Measurements from ENCODE around the gene NPHS1.

Gene NPHS1

GRCh38 chr19:35784503-35785338, 67.6 kb downstream of the NPHS1 start:
- no peaks in the 10 kb centered on the region for H3K9me3 ChIP-seq (ENCODE audit: control insufficient read depth in 2 of 2, low read length in 2 of 2)
- H3K4me1 ChIP-seq (ENCODE audit: control insufficient read depth, insufficient read depth, low read length): no peaks in the 10 kb centered on the region
- H3K27ac ChIP-seq (ENCODE audit: low read length): no peak overlapping the region
- no peak overlapping the region for H3K4me3 ChIP-seq (ENCODE audit: low read length in 2 of 2)
- H3K36me3 ChIP-seq (ENCODE audit: control insufficient read depth in 2 of 2, insufficient read depth in 2 of 2, low read length in 2 of 2): peaks cover 0 to 17% of the 10 kb centered on the region in 2 donors
- H3K9ac ChIP-seq (ENCODE audit: low read length in 2 of 2): no peak overlapping the region
- H3K27me3 ChIP-seq (ENCODE audit: control insufficient read depth in 1 of 2, insufficient read depth in 2 of 2, low read length in 2 of 2): no peaks in the 10 kb centered on the region

GRCh38 chr19:35783469-35784434, 68.6 kb downstream of the NPHS1 start:
- Histone ChIP-seq H3K9ac (ENCODE audit: low read length in 2 of 2) (no peak overlapping the region), H3K9me3 (ENCODE audit: control insufficient read depth in 2 of 2, low read length in 2 of 2) (no peaks in the 10 kb centered on the region), H3K36me3 (ENCODE audit: control insufficient read depth in 2 of 2, insufficient read depth in 2 of 2, low read length in 2 of 2) (peaks cover 3 to 21% of the 10 kb centered on the region in 2 donors), H3K4me3 (ENCODE audit: low read length in 2 of 2) (no peak overlapping the region), H3K27me3 (ENCODE audit: control insufficient read depth in 1 of 2, insufficient read depth in 2 of 2, low read length in 2 of 2) (no peaks in the 10 kb centered on the region), H3K27ac (ENCODE audit: low read length) (no peak overlapping the region), H3K4me1 (ENCODE audit: control insufficient read depth, insufficient read depth, low read length) (no peaks in the 10 kb centered on the region)

GRCh38 chr19:35782589-35782988, 69.7 kb downstream of the NPHS1 start:
- H3K4me3 ChIP-seq (ENCODE audit: low read length in 2 of 2): no peak overlapping the region
- H3K27ac ChIP-seq (ENCODE audit: low read length): no peak overlapping the region
- H3K9me3 ChIP-seq (ENCODE audit: control insufficient read depth in 2 of 2, low read length in 2 of 2): no peaks in the 10 kb centered on the region
- no peaks in the 10 kb centered on the region for H3K4me1 ChIP-seq (ENCODE audit: control insufficient read depth, insufficient read depth, low read length)
- peaks cover 6 to 21% of the 10 kb centered on the region in 2 donors for H3K36me3 ChIP-seq (ENCODE audit: control insufficient read depth in 2 of 2, insufficient read depth in 2 of 2, low read length in 2 of 2)
- no peaks in the 10 kb centered on the region for H3K27me3 ChIP-seq (ENCODE audit: control insufficient read depth in 1 of 2, insufficient read depth in 2 of 2, low read length in 2 of 2)
- H3K9ac ChIP-seq (ENCODE audit: low read length in 2 of 2): no peak overlapping the region

- Histone ChIP-seq H3K27ac (ENCODE audit: low read length) (no peak overlapping the region), H3K9ac (ENCODE audit: low read length in 2 of 2) (no peak overlapping the region), H3K4me1 (ENCODE audit: control insufficient read depth, insufficient read depth, low read length) (peaks cover 4% of the 10 kb centered on the region), H3K9me3 (ENCODE audit: control insufficient read depth in 2 of 2, low read length in 2 of 2) (no peaks in the 10 kb centered on the region), H3K36me3 (ENCODE audit: control insufficient read depth in 2 of 2, insufficient read depth in 2 of 2, low read length in 2 of 2) (peaks cover 6 to 21% of the 10 kb centered on the region in 2 donors), H3K4me3 (ENCODE audit: low read length in 2 of 2) (no peak overlapping the region), H3K27me3 (ENCODE audit: control insufficient read depth in 1 of 2, insufficient read depth in 2 of 2, low read length in 2 of 2) (no peaks in the 10 kb centered on the region)
Measured at GRCh38 chr19:35781650-35782049, 70.7 kb downstream of the NPHS1 start.

GRCh38 chr19:35780717-35781116, 71.6 kb downstream of the NPHS1 start:
- Histone ChIP-seq H3K4me1 (ENCODE audit: control insufficient read depth, insufficient read depth, low read length) (peaks cover 12% of the 10 kb centered on the region), H3K9me3 (ENCODE audit: control insufficient read depth in 2 of 2, low read length in 2 of 2) (no peaks in the 10 kb centered on the region), H3K36me3 (ENCODE audit: control insufficient read depth in 2 of 2, insufficient read depth in 2 of 2, low read length in 2 of 2) (peaks cover 6 to 21% of the 10 kb centered on the region in 2 donors), H3K27me3 (ENCODE audit: control insufficient read depth in 1 of 2, insufficient read depth in 2 of 2, low read length in 2 of 2) (no peaks in the 10 kb centered on the region), H3K9ac (ENCODE audit: low read length in 2 of 2) (no peak overlapping the region), H3K4me3 (ENCODE audit: low read length in 2 of 2) (no peak overlapping the region), H3K27ac (ENCODE audit: low read length) (no peak overlapping the region)

GRCh38 chr19:35780058-35780457, 72.2 kb downstream of the NPHS1 start:
- Histone ChIP-seq H3K36me3 (ENCODE audit: control insufficient read depth in 2 of 2, insufficient read depth in 2 of 2, low read length in 2 of 2) (peaks cover 6 to 21% of the 10 kb centered on the region in 2 donors), H3K9ac (ENCODE audit: low read length in 2 of 2) (no peak overlapping the region), H3K27ac (ENCODE audit: low read length) (no peak overlapping the region), H3K4me1 (ENCODE audit: control insufficient read depth, insufficient read depth, low read length) (peaks cover 13% of the 10 kb centered on the region), H3K9me3 (ENCODE audit: control insufficient read depth in 2 of 2, low read length in 2 of 2) (no peaks in the 10 kb centered on the region), H3K27me3 (ENCODE audit: control insufficient read depth in 1 of 2, insufficient read depth in 2 of 2, low read length in 2 of 2) (no peaks in the 10 kb centered on the region), H3K4me3 (ENCODE audit: low read length in 2 of 2) (no peak overlapping the region)

GRCh38 chr19:35779033-35779432, 73.3 kb downstream of the NPHS1 start:
- no peak overlapping the region for H3K27ac ChIP-seq (ENCODE audit: low read length)
- peaks cover 21% of the 10 kb centered on the region for H3K4me1 ChIP-seq (ENCODE audit: control insufficient read depth, insufficient read depth, low read length)
- no peak overlapping the region for H3K4me3 ChIP-seq (ENCODE audit: low read length in 2 of 2)
- H3K9me3 ChIP-seq (ENCODE audit: control insufficient read depth in 2 of 2, low read length in 2 of 2): no peaks in the 10 kb centered on the region
- peaks cover 6 to 21% of the 10 kb centered on the region in 2 donors for H3K36me3 ChIP-seq (ENCODE audit: control insufficient read depth in 2 of 2, insufficient read depth in 2 of 2, low read length in 2 of 2)
- H3K27me3 ChIP-seq (ENCODE audit: control insufficient read depth in 1 of 2, insufficient read depth in 2 of 2, low read length in 2 of 2): no peaks in the 10 kb centered on the region
- H3K9ac ChIP-seq (ENCODE audit: low read length in 2 of 2): no peak overlapping the region

GRCh38 chr19:35777961-35778360, 74.3 kb downstream of the NPHS1 start:
- Histone ChIP-seq H3K4me1 (ENCODE audit: control insufficient read depth, insufficient read depth, low read length) (peaks cover 21% of the 10 kb centered on the region), H3K4me3 (ENCODE audit: low read length in 2 of 2) (no peak overlapping the region), H3K36me3 (ENCODE audit: control insufficient read depth in 2 of 2, insufficient read depth in 2 of 2, low read length in 2 of 2) (peaks cover 6 to 19% of the 10 kb centered on the region in 2 donors), H3K27ac (ENCODE audit: low read length) (no peak overlapping the region), H3K9me3 (ENCODE audit: control insufficient read depth in 2 of 2, low read length in 2 of 2) (no peaks in the 10 kb centered on the region), H3K9ac (ENCODE audit: low read length in 2 of 2) (no peak overlapping the region), H3K27me3 (ENCODE audit: control insufficient read depth in 1 of 2, insufficient read depth in 2 of 2, low read length in 2 of 2) (no peaks in the 10 kb centered on the region)

- no peak overlapping the region for H3K4me3 ChIP-seq (ENCODE audit: low read length in 2 of 2)
- no peaks in the 10 kb centered on the region for H3K9me3 ChIP-seq (ENCODE audit: control insufficient read depth in 2 of 2, low read length in 2 of 2)
- no peaks in the 10 kb centered on the region for H3K27me3 ChIP-seq (ENCODE audit: control insufficient read depth in 1 of 2, insufficient read depth in 2 of 2, low read length in 2 of 2)
- peaks cover 6 to 13% of the 10 kb centered on the region in 2 donors for H3K36me3 ChIP-seq (ENCODE audit: control insufficient read depth in 2 of 2, insufficient read depth in 2 of 2, low read length in 2 of 2)
- H3K9ac ChIP-seq (ENCODE audit: low read length in 2 of 2): no peak overlapping the region
- no peak overlapping the region for H3K27ac ChIP-seq (ENCODE audit: low read length)
- H3K4me1 ChIP-seq (ENCODE audit: control insufficient read depth, insufficient read depth, low read length): peaks cover 21% of the 10 kb centered on the region
Measured at GRCh38 chr19:35777086-35777841, 75.0 kb downstream of the NPHS1 start.

- Histone ChIP-seq H3K9me3 (ENCODE audit: control insufficient read depth in 2 of 2, low read length in 2 of 2) (no peaks in the 10 kb centered on the region), H3K27ac (ENCODE audit: low read length) (no peak overlapping the region), H3K36me3 (ENCODE audit: control insufficient read depth in 2 of 2, insufficient read depth in 2 of 2, low read length in 2 of 2) (peaks cover 6% of the 10 kb centered on the region in 2 donors), H3K9ac (ENCODE audit: low read length in 2 of 2) (peak overlapping the region; percentile 55 to 57), H3K4me3 (ENCODE audit: low read length in 2 of 2) (peak overlapping the region; percentile 55 to 80), H3K27me3 (ENCODE audit: control insufficient read depth in 1 of 2, insufficient read depth in 2 of 2, low read length in 2 of 2) (no peaks in the 10 kb centered on the region), H3K4me1 (ENCODE audit: control insufficient read depth, insufficient read depth, low read length) (peaks cover 21% of the 10 kb centered on the region)
Measured at GRCh38 chr19:35776102-35776788, 76.1 kb downstream of the NPHS1 start.
